NCI-H1092 (cell line): Measurements from ENCODE around the gene SF3A2.

Source experiments
- DNase-seq: peaks from one replicate; lab custom pipeline; 2025; lab: John Stamatoyannopoulos, UW

The SF3A2 gene

DNA sequence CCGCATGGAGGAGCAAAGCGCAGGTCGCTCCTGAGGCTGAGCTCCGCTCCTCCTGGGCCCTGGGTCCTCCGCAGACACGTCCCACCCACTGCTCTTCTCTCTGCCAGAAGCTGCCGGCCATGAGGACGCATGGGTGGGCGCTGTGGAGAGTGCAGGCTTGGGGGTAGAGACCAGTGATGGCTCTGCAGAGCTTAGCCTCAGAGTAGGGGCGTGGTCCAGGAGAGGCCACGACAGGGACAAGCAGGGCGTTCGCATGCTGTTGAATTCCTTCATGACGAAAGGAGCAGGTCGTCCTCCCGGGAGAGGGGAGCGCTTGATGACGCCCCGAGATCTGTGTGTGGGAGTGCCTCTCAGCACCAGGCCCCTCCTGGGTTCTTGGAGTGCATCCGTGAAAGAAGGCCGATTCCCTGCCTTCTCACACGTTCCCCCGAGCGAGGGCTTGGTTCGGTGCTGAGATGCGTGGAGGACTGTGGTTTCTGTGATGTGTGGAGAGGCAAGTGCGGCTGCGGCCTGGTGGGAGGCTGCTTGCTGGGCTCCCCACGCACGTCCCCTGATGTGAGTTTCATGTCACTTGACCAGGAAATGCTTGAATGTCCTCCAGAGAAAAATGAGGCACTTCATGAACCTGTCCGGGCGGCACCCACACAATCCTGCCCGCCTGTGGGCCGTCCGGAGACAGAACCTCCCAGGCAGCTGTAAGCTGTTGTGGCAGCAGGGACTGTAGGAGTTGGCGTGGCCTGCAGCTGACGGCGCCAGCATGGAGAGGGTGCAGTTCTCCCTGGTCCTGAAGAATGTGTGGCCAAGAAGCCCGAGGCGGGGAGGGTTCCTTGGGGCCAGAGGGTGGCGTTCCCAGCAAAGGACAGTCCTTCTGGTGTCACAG lies 4.5 kb downstream of the SF3A2 start:
- DNase-seq = no peak

DNA sequence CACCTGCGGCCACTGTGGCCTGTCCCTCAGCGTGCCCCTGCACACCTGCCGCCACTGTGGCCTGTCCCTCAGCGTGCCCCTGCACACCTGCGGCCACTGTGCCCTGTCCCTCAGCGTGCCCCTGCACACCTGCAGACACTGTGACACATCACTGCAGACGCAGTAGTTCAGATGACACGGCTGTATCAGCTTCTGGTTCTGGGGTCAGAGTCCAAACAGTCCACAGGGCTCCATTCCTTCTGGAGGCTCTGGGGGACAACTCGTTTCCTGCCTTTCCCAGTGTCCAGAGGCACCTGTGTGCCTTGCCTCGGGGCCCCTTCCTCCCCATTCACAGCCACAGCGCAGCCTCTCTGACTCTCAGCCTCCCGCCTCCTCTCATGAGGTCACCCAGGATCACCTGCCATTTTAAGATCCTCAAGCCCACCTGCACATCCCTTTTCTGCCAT lies 5.5 kb downstream of the SF3A2 start:
- DNase-seq = no peak

DNA sequence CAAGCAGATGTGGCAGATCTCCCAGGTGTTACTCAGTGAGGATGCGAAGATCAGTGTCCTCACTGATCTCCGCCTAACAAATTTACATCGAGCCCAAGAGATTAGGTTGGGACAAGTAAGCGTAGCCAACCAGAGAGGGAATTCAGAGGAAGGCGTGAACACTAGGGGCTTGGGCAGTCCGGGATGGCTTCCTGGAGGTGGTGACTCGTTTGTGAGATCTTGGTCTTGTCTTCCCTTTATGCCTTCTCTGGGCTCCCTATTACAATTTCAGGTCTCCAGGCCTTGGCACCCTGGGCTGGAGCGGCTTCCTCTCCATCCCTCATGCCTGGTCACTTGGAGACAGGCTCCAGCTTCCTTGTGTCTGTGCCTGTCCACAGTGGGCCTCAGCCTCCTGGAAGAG lies 6.2 kb downstream of the SF3A2 start:
- DNase-seq = no peak

DNA sequence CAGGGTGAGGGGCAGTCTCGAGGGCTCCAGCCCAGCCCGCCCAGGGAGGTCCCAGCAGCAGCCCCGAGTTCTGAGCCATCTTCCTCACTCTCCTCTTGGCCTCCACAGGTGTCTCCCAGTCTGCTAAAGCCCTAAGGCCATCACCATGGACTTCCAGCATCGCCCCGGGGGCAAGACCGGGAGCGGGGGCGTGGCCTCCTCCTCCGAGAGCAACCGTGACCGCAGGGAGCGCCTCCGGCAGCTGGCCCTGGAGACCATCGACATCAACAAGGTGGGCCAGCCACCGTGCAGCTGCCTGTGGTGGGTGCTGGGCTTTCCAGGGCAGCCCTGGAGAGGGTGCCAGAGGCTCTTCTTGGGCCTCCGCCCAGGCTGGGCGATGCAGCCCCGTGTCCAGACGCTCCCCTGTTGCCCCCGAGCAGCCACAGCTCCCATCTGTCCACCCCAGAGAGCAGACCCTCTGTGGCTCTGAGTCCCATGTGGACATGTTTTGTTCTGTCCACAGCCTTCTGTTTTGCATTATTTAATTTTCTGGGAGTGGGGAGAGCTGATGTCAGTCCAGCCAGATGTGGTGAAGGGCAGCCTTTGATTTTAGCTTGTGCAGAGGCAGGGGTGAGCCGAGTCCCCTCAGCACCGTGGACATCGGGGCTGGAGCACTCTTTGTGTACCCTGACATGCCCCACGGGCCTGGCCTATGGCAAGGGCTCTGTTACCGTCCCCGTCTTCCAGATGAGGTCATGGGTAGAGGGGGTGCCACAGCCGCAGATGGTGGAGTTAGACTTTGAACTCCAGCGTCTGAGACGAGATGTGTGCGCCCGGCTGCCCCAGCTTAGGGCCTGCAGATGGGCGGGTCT lies 6.9 kb downstream of the SF3A2 start:
- no peak for DNase-seq

DNA sequence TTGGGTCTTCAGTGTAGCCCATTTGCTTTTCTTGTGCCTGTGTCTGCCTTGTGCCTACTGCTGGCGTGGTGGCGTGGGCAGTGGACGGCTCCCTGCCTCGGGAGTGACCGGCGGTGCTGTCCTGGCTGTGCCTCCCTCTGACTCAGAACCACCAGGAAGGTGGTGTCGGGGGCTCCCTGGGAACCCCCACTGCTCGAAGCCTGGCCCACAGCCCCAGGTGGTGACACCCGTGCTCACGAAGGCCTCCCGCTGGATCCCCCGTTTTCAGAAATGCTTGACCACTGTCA lies 7.4 kb downstream of the SF3A2 start:
- no peak for DNase-seq

DNA sequence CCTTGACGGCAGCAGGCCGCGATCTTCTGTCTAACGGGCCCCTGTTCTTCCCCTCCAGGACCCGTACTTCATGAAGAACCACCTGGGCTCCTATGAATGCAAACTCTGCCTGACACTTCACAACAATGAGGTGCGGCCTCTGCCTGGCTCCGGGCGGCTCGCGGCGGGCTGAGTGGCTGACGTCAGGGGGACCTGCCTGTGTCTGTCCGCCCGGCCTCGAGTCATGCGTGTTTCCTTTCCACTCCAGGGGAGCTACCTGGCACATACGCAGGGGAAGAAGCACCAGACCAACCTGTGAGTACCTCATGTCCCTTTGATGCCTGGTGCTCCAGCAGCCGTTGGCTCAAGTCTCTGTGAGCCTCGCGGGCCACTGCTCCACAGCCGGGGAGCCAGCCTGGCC lies 7.9 kb downstream of the SF3A2 start:
- no peak for DNase-seq

DNA sequence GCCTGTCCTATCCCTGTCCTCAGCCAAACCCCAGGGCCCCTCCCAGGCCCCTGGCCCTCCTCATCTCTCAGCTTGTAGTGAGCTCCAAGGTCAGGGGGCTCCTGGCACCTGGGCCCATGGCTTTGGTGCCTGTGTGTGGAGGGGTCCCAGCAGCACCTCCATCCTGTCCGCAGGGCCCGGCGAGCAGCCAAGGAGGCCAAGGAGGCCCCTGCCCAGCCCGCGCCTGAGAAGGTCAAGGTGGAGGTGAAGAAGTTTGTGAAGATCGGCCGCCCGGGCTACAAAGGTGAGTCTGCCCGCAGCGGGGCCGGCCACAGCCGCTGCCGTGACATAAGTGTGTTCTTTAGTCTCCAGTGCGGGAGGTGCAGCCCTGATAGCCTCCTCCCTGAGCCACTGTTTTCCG lies 8.6 kb downstream of the SF3A2 start:
- DNase-seq = no peak

DNA sequence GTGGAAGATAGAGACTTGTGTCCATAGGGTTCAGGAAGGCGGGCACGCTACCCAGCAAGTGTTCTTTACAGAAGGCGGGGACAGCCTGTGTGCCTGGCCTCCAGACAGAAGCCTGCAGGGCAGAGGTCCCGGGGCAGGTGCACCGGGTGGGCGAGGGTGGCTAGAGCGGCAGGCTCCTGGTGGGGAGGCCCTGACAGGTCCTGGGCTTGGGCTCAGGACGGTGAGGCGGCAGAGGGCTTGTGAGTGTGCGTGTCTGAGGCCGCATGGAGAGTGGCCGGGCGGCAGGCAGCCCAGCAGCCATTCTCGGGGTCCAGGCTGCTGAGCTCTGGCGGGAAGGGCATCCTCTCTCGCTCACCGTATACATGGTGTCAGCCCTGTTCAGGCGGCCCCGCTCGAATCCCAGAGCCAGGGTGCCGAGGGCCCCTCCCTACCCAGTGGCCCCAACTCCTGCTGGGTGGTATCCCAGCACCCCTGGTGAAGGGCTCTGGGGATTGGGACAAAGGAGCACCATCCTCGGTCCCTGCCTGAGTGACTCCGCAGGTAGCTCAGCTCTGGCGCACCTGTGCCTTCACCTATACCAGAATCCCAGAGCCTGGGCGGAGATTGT lies 9.5 kb downstream of the SF3A2 start:
- DNase-seq = no peak

DNA sequence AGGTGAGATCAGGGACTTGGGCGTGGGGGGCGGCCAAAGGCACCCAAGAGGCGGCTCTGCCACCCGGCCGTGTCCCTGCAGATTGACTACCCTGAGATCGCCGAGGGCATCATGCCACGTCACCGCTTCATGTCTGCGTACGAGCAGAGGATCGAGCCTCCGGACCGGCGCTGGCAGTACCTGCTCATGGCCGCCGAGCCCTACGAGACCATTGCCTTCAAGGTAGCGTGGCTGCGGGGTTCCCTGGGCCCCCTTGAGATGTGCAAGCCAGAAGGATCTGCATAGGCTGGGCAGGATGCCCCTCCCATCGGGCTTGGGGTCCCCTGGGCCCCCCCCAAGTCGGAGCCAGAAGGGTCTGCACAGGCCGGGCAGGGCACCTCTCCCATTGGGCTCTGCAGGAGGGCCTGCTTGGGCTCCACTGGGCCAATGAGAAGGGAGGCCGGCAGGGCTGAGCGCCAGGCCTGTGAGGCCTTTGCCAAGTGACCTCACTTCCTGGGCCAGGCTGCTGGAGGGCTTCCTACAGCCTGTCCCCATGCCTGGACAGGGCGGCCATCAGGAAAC lies 10.3 kb downstream of the SF3A2 start:
- no peak for DNase-seq

DNA sequence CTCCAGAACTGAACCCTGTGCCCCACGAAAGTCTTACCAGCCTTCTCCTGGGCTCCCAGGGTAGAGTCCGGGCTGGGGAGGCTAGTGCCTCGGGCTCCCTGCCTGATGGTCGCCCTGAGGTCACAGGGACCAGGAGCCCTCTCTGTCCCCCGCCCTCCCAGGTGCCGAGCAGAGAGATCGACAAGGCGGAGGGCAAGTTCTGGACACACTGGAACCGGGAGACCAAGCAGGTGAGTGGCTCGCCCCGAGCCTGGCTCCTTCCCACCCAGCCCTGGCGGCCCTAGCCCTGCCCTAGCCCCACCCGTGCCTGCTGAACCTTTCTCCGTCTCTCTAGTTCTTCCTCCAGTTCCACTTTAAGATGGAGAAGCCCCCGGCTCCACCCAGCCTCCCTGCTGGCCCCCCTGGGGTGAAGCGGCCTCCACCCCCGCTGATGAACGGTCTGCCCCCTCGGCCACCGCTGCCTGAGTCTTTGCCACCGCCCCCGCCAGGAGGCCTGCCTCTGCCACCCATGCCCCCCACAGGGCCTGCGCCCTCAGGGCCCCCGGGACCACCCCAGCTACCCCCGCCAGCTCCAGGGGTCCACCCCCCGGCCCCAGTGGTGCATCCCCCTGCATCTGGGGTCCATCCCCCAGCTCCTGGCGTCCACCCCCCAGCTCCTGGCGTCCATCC lies 10.9 kb downstream of the SF3A2 start:
- DNase-seq = no peak

DNA sequence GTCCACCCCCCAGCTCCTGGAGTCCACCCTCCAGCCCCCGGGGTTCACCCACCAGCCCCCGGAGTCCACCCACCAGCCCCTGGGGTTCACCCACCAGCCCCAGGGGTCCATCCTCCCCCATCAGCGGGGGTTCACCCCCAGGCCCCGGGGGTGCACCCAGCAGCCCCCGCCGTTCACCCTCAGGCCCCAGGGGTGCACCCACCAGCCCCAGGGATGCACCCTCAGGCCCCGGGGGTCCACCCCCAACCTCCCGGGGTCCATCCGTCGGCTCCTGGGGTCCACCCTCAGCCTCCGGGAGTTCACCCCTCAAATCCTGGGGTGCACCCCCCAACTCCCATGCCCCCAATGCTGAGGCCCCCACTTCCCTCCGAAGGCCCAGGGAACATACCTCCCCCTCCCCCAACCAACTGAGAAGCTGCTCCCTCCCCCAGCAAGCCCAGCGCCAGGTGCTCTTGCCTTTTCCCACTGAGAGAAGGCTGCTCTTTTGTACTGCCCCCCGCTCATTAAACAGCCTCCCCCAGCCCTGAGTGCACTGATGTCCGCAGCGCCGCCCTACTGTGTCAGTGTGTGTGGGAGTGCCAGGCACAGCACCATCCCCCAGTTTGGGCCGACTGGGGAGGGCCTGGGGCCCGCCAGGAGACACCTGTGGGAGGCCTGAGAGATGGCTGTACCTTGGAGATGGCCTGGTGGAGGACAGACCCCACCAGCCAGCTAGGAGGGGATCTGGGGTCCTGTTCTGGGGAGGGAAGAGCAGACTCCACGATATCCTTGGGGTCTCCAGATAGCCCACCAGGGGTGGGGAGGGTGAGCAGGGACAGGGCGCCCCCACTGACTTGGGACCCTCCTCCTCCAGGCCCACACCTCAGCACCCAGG lies 11.7 kb downstream of the SF3A2 start:
- no peak for DNase-seq

DNA sequence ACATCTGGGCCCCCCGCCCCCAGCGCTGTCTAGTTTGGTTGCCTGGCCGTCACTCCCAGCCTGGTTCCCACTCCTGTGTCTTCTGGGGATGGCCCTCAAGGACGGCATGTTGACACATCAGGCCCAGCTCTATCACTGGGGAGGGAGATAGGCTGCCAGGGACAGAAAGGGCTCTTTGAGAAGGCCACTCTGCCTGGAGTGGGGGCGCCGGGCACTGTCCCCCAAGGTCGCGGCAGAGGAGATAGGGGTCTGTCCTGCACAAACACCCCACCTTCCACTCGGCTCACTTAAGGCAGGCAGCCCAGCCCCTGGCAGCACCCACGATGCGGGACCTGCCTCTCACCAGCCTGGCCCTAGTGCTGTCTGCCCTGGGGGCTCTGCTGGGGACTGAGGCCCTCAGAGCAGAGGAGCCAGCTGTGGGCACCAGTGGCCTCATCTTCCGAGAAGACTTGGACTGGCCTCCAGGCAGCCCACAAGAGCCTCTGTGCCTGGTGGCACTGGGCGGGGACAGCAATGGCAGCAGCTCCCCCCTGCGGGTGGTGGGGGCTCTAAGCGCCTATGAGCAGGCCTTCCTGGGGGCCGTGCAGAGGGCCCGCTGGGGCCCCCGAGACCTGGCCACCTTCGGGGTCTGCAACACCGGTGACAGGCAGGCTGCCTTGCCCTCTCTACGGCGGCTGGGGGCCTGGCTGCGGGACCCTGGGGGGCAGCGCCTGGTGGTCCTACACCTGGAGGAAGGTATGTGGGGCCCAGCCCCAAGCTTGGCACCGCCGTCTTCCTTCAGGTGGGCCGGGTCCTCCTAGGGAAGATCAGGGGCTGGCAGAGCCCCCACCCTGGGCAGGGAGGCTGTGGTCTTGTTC lies 12.6 kb downstream of the SF3A2 start, which contains the start of gene AMH:
AMH (plus strand) TSS at position 314 of the 857 bp plus-strand sequence; CDS start at position 324, 10 bp downstream.
- no peak for DNase-seq

DNA sequence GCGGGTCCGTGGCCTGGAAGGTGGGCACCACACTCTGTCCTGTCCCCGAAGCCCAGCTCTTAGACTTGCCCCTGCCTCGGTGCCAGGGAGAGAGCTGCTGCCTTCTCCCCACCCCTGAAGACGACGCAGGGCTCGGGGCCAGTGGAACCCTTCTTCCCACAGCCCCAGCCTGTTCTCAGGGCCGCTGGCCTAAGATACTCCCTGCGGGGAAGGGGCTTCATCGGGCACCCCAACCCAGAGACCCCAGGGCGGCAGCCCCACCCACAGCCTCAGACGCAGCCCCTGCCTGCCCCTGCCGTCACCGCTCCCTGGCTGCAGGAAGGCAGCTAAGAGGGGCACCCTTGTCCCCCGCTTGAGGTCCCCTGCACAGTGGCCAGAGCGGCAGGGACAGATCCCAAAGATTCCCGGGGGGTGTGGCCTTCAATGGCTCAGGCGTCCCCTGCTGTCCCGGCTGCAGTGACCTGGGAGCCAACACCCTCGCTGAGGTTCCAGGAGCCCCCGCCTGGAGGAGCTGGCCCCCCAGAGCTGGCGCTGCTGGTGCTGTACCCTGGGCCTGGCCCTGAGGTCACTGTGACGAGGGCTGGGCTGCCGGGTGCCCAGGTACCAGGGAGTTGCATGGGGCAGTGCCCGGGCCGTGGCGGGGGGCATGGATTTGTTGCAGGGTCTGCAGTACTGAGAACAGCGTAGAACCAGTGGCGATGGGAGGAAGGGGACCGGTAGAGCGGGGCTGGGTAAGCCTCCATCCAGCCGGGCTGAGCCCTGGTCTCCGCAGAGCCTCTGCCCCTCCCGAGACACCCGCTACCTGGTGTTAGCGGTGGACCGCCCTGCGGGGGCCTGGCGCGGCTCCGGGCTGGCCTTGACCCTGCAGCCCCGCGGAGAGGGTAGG lies 13.5 kb downstream of the SF3A2 start:
- no peak for DNase-seq

DNA sequence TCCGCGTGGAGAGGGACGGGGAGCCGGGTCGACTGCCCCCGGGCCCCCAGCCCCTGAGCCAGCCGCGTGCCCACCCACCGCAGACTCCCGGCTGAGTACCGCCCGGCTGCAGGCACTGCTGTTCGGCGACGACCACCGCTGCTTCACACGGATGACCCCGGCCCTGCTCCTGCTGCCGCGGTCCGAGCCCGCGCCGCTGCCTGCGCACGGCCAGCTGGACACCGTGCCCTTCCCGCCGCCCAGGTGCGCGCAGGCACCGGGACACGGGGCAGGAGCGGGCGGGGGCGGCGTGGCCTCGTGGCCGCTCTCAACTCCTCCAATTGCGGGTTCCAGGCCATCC lies 14.1 kb downstream of the SF3A2 start:
- no peak for DNase-seq

DNA sequence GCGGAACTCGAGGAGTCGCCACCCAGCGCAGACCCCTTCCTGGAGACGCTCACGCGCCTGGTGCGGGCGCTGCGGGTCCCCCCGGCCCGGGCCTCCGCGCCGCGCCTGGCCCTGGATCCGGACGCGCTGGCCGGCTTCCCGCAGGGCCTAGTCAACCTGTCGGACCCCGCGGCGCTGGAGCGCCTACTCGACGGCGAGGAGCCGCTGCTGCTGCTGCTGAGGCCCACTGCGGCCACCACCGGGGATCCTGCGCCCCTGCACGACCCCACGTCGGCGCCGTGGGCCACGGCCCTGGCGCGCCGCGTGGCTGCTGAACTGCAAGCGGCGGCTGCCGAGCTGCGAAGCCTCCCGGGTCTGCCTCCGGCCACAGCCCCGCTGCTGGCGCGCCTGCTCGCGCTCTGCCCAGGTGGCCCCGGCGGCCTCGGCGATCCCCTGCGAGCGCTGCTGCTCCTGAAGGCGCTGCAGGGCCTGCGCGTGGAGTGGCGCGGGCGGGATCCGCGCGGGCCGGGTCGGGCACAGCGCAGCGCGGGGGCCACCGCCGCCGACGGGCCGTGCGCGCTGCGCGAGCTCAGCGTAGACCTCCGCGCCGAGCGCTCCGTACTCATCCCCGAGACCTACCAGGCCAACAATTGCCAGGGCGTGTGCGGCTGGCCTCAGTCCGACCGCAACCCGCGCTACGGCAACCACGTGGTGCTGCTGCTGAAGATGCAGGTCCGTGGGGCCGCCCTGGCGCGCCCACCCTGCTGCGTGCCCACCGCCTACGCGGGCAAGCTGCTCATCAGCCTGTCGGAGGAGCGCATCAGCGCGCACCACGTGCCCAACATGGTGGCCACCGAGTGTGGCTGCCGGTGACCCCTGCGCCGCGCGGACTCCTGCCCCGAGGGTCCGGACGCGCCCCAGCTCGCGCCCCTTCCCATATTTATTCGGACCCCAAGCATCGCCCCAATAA lies 14.8 kb downstream of the SF3A2 start:
- no peak for DNase-seq

DNA sequence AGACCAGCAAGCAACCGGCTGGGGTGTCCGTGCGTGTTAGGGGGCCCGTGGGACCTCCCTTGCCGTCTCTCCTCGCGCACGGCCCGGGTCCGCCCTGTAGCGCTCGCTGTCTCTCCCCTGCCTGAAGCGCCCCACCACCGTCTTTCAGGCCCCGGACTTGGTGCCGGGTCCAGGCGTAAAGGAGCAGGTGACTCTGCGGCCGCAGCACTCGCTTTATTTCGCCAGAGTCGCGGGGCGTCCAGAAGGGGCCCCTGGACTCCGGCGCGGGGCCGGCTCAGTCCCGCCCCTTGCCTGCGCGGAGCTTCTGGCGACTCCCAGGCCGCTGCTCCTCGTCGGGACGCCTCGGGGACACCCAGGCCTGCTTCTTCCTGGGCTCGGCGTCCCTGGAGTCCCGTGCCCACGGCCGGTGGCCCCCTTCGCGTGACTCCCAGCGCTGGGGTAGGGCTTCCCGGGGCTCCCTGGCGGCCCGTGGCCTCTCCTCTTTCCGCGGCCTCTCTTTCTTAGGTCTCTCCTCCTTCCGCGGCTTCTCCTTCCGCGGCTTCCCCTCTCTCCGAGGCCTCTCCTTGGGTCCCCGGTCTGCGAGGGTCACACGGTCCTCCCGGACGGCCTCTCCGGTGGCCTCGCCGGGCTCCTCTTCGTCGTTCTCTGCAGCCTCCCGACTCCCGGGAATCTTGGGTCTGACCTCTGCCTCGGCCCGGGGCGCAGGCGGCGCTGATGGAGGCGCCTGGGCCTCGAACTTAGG lies 15.6 kb downstream of the SF3A2 start:
- DNase-seq = no peak

DNA sequence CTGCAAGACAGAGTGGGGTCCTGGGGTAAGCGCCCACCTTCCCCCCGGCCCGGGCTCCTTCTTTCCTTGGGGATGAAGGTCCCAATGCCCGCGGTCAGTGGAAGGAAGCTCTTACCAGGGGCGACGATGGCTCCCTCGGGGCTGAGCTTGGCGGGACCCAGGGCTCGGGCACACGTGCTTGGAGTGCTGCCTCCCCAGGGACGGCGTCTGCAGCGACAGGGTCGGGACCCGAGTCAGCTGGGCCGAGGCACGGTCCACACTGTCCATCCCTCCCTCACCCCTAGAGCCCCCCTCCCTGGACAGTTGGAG lies 16.1 kb downstream of the SF3A2 start:
- DNase-seq = no peak
